Endothelial cell of umbilical vein (primary cell): ENCODE results near the gene ACTL7B.

ENCODE experiments used
- CTCF ChIP-seq, 2 donors: IDR thresholded peaks; 1 replicate in 1 of 2; 2 replicates in 1 of 2; pipeline ENCODE4 v1.5.1; 2011; ENCODE audit warnings: low read length in 2 of 2, mild to moderate bottlenecking in 2 of 2, moderate library complexity in 2 of 2, control low read depth in 1 of 2, inconsistent platforms in 1 of 2, low read depth in 1 of 2; ENCODE audit not compliant: insufficient read depth in 1 of 2; ENCODE audit errors: extremely low read depth in 1 of 2
- EZH2 ChIP-seq: IDR thresholded peaks from 2 replicates; pipeline ENCODE4 v1.6.1; 2012; ENCODE audit warnings: borderline replicate concordance, low read depth, mild to moderate bottlenecking, moderate library complexity, low read length, inconsistent platforms; ENCODE audit not compliant: severe bottlenecking
- FOS ChIP-seq: IDR thresholded peaks from 2 replicates; pipeline ENCODE4 v1.6.1; 2011; ENCODE audit warnings: mild to moderate bottlenecking, low read length, moderate library complexity, borderline replicate concordance; ENCODE audit not compliant: insufficient read depth
- JUN ChIP-seq: IDR thresholded peaks from 2 replicates; pipeline ENCODE4 v1.6.1; 2011; ENCODE audit warnings: borderline replicate concordance, low read depth; ENCODE audit not compliant: insufficient read length, insufficient read depth
- POLR2A ChIP-seq: IDR thresholded peaks from 2 replicates; pipeline ENCODE4 v1.6.1; 2012; ENCODE audit warnings: low read depth, mild to moderate bottlenecking, control low read depth, low read length
- POLR2AphosphoS5 ChIP-seq: IDR thresholded peaks from 2 replicates; pipeline ENCODE4 v1.6.1; 2012; ENCODE audit warnings: low read depth, mild to moderate bottlenecking, control low read depth, low read length, moderate library complexity; ENCODE audit not compliant: insufficient read depth
- TF ChIP-seq, protein P1 (sequence below): IDR thresholded peaks from 2 replicates; pipeline ENCODE4 v1.6.1; 2011; ENCODE audit not compliant: insufficient read depth, insufficient read length

- TF ChIP-seq POLR2A (no peak), EZH2 (no peak), POLR2AphosphoS5 (no peak), CTCF (IDR thresholded peaks at IDR 0.05; ENCODE audit: extremely low read depth in 1 of 2, insufficient read depth in 1 of 2, low read depth in 1 of 2, low read length in 2 of 2) (no peak), JUN (no peak), FOS (no peak)
- TF ChIP-seq, protein P1, sequence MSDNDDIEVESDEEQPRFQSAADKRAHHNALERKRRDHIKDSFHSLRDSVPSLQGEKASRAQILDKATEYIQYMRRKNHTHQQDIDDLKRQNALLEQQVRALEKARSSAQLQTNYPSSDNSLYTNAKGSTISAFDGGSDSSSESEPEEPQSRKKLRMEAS, result no peak
Observed at GRCh38 chr9:108877524-108877923, 21.7 kb upstream of the ACTL7B start.
